H1 (cell line): ENCODE data around the gene NPM1. TPM values are rescaled to one million over a fixed set of nuclear protein-coding genes. Genes with fewer than 3 reads are reported as not detected.

ENCODE experiments used
- CTCF ChIA-PET: fragments of 300-600 bp; sonication (Branson Sonifier 250); formaldehyde crosslinking; loops from one replicate; lab custom pipeline; 2021; ENCODE audit not compliant: partially characterized antibody; lab: Charles Lee
- POLR2A ChIA-PET: fragments of 300-600 bp; sonication (Branson Sonifier 250); formaldehyde crosslinking; loops from one replicate; lab custom pipeline; 2021; ENCODE audit warnings: inconsistent platforms; ENCODE audit not compliant: partially characterized antibody; lab: Charles Lee
- DNase-seq, 2 experiments: peaks; one replicate each; pipeline versions ENCODE4 v3.0.0 to v3.0.0-alpha.2; 2010 to 2022; ENCODE audit warnings: low spot score in 2 of 2, low read depth in 1 of 2, mixed read lengths in 1 of 2
- FAIRE-seq: peaks from 2 replicates; lab custom pipeline; 2011; peaks lifted over from hg19 to GRCh38; lab: Jason Lieb, UNC
- H2AFZ ChIP-seq: 2 replicates; pipeline ENCODE4 v1.8.1; 2012; ENCODE audit warnings: low read length, inconsistent platforms
- H2AK5ac ChIP-seq: 2 replicates; pipeline ENCODE4 v1.6.1; 2013; ENCODE audit warnings: low read depth, low read length
- H2BK120ac ChIP-seq: replicated peaks from 2 replicates; pipeline ENCODE3; 2013; ENCODE audit warnings: low read depth, low read length, inconsistent platforms
- H2BK12ac ChIP-seq: 2 replicates; pipeline ENCODE4 v1.6.1; 2013; ENCODE audit warnings: low read depth, low read length
- H2BK15ac ChIP-seq: 2 replicates; pipeline ENCODE4 v1.6.1; 2013; ENCODE audit warnings: low read length
- H2BK20ac ChIP-seq: 2 replicates; pipeline ENCODE4 v1.6.1; 2013; ENCODE audit warnings: low read length
- H2BK5ac ChIP-seq: 2 replicates; pipeline ENCODE4 v1.6.1; 2013; ENCODE audit warnings: low read depth, low read length
- H3K14ac ChIP-seq: 2 replicates; pipeline ENCODE4 v1.6.1; 2013; ENCODE audit warnings: inconsistent platforms; ENCODE audit not compliant: insufficient read length
- H3K18ac ChIP-seq: 2 replicates; pipeline ENCODE4 v1.6.1; 2013; ENCODE audit warnings: low read length; ENCODE audit errors: extremely low read depth
- H3K23ac ChIP-seq: 2 replicates; pipeline ENCODE4 v1.6.1; 2013; ENCODE audit warnings: inconsistent platforms; ENCODE audit not compliant: insufficient read length
- H3K23me2 ChIP-seq: 2 replicates; pipeline ENCODE4 v1.6.1; 2013; ENCODE audit warnings: low read depth, low read length
- H3K27ac ChIP-seq: 2 replicates; pipeline ENCODE4 v1.6.1; 2011; ENCODE audit warnings: low read depth, low read length, inconsistent platforms
- H3K27me3 ChIP-seq, 4 experiments: replicated peaks in 1 of 4; 1 replicate in 1 of 4; 2 replicates in 3 of 4; pipeline versions ENCODE4 v1.6.1 to v1.8.1; 2011 to 2013; ENCODE audit warnings: low read length in 3 of 4, mild to moderate bottlenecking in 3 of 4, inconsistent platforms in 2 of 4, mixed read lengths in 2 of 4, moderate library complexity in 1 of 4; ENCODE audit not compliant: control insufficient read depth in 3 of 4, insufficient read depth in 3 of 4; ENCODE audit errors: extremely low read depth in 1 of 4
- H3K36me3 ChIP-seq, 4 experiments: 2 replicates each; pipeline versions ENCODE4 v1.6.1 to v1.8.1; 2011 to 2013; ENCODE audit warnings: mild to moderate bottlenecking in 4 of 4, low read length in 3 of 4, moderate library complexity in 2 of 4, control low read depth in 1 of 4, inconsistent platforms in 1 of 4; ENCODE audit not compliant: insufficient read depth in 4 of 4, control insufficient read depth in 2 of 4
- H3K4ac ChIP-seq: replicated peaks from 2 replicates; pipeline ENCODE3; 2013; ENCODE audit warnings: low read length, low read depth, mixed read lengths, inconsistent platforms; ENCODE audit not compliant: insufficient read length
- H3K4me1 ChIP-seq, 4 experiments: replicated peaks in 1 of 4; 1 replicate in 1 of 4; 2 replicates in 3 of 4; pipeline versions ENCODE4 v1.6.1 to v1.8.1; 2011 to 2013; ENCODE audit warnings: low read length in 3 of 4, inconsistent platforms in 2 of 4, mixed read lengths in 1 of 4; ENCODE audit not compliant: insufficient read depth in 4 of 4, control insufficient read depth in 3 of 4
- H3K4me2 ChIP-seq, 2 experiments: 2 replicates each; pipeline versions ENCODE4 v1.6.1 to v1.8.1; 2011 to 2013; ENCODE audit warnings: low read depth in 2 of 2, low read length in 2 of 2, control low read depth in 1 of 2, inconsistent platforms in 1 of 2, mild to moderate bottlenecking in 1 of 2; ENCODE audit not compliant: insufficient read depth in 1 of 2
- H3K4me3 ChIP-seq, 4 experiments: fragments of 200-600, 300-600 bp in 1 of 4; sonication (generic), shearing (Covaris generic), sonication (Bioruptor Twin) in 1 of 4; 2 replicates each; pipeline versions ENCODE4 v1.5.1 to v1.8.1; 2011 to 2016; ENCODE audit warnings: low read length in 4 of 4, low read depth in 3 of 4, control low read depth in 2 of 4, inconsistent platforms in 2 of 4, mild to moderate bottlenecking in 2 of 4, mixed read lengths in 1 of 4, moderate library complexity in 1 of 4; ENCODE audit not compliant: insufficient read depth in 2 of 4; ENCODE audit errors: extremely low read depth in 1 of 4
- H3K56ac ChIP-seq: replicated peaks from 2 replicates; pipeline ENCODE3; 2013; ENCODE audit warnings: low read depth, mild to moderate bottlenecking, mixed read lengths, low read length, inconsistent platforms; ENCODE audit not compliant: insufficient read length
- H3K79me1 ChIP-seq: 2 replicates; pipeline ENCODE4 v1.6.1; 2013; ENCODE audit warnings: low read depth, low read length, control low read depth
- H3K79me2 ChIP-seq, 2 experiments: 2 replicates each; pipeline versions ENCODE4 v1.6.1 to v1.8.1; 2012 to 2013; ENCODE audit warnings: low read length in 2 of 2, mild to moderate bottlenecking in 2 of 2, inconsistent platforms in 1 of 2; ENCODE audit not compliant: insufficient read depth in 2 of 2, control insufficient read depth in 1 of 2
- H3K9ac ChIP-seq, 4 experiments: replicated peaks in 1 of 4; 1 replicate in 1 of 4; 2 replicates in 3 of 4; pipeline versions ENCODE4 v1.6.1 to v1.8.1; 2011 to 2013; ENCODE audit warnings: low read depth in 3 of 4, low read length in 3 of 4, control low read depth in 2 of 4, mild to moderate bottlenecking in 2 of 4, moderate library complexity in 2 of 4, inconsistent platforms in 1 of 4; ENCODE audit errors: extremely low read depth in 1 of 4
- H3K9me3 ChIP-seq, 2 experiments: 2 replicates each; pipeline versions ENCODE4 v1.6.1 to v1.8.1; 2012 to 2013; ENCODE audit warnings: mild to moderate bottlenecking in 2 of 2, moderate library complexity in 2 of 2, control low read depth in 1 of 2, inconsistent platforms in 1 of 2, low read depth in 1 of 2, low read length in 1 of 2, mixed read lengths in 1 of 2; ENCODE audit not compliant: insufficient read depth in 2 of 2
- H4K20me1 ChIP-seq, 2 experiments: replicated peaks in 1 of 2; 2 replicates each; pipeline versions ENCODE3 to v1.8.1; 2011 to 2013; ENCODE audit warnings: inconsistent platforms in 2 of 2, low read length in 2 of 2, mild to moderate bottlenecking in 1 of 2; ENCODE audit not compliant: insufficient read depth in 2 of 2, control insufficient read depth in 1 of 2
- H4K5ac ChIP-seq: 2 replicates; pipeline ENCODE4 v1.6.1; 2013; ENCODE audit warnings: low read length, low read depth, mixed read lengths, inconsistent platforms; ENCODE audit not compliant: insufficient read length
- H4K8ac ChIP-seq: 2 replicates; pipeline ENCODE4 v1.8.0; 2013; ENCODE audit warnings: mild to moderate bottlenecking, moderate library complexity, low read length, inconsistent platforms; ENCODE audit not compliant: insufficient read depth; ENCODE audit errors: extremely low read depth
- H4K91ac ChIP-seq: replicated peaks from 2 replicates; pipeline ENCODE3; 2013; ENCODE audit warnings: low read length, mixed read lengths, inconsistent platforms; ENCODE audit not compliant: insufficient read length
- BACH1 ChIP-seq: IDR thresholded peaks from 2 replicates; pipeline ENCODE4 v1.6.1; 2012; ENCODE audit warnings: low read length, improper control_type of control experiment
- GTF2F1 ChIP-seq: IDR thresholded peaks from 2 replicates; pipeline ENCODE4 v1.6.1; 2012; ENCODE audit warnings: low read depth, low read length, improper control_type of control experiment, borderline replicate concordance
- RAD21 ChIP-seq, 2 experiments: IDR thresholded peaks in 1 of 2; conservative IDR thresholded peaks in 1 of 2; 2 replicates each; pipeline ENCODE4 v1.6.1; 2011; ENCODE audit warnings: low read depth in 2 of 2, low read length in 2 of 2, improper control_type of control experiment in 1 of 2, inconsistent platforms in 1 of 2, mild to moderate bottlenecking in 1 of 2, moderate library complexity in 1 of 2
- YY1 ChIP-seq: IDR thresholded peaks from 2 replicates; pipeline ENCODE4 v1.6.1; 2011; ENCODE audit warnings: low read depth, mild to moderate bottlenecking, low read length
- ZNF274 ChIP-seq: IDR thresholded peaks from 2 replicates; pipeline ENCODE4 v1.7.0; 2012; ENCODE audit warnings: low read length, borderline replicate concordance; ENCODE audit errors: extremely low read depth
- WGBS, 2 experiments: shearing (Covaris generic) in 1 of 2; methylation state at CpG; one replicate each; pipeline versions ENCODE4 v1.1.6 to v1.1.7; 2013 to 2015; ENCODE audit warnings: low lambda C conversion rate in 2 of 2, mixed read lengths in 2 of 2, inconsistent platforms in 1 of 2, low coverage in 1 of 2, missing lambda C conversion rate in 1 of 2; ENCODE audit not compliant: insufficient replicate concordance in 2 of 2, insufficient coverage in 1 of 2, insufficient read length in 1 of 2; ENCODE audit errors: extremely low coverage in 1 of 2, missing lambda C conversion rate in 1 of 2; 5-methylcytosine and 5-hydroxymethylcytosine counted together
- long read RNA-seq, 2 experiments: library from RNA in 1 of 2; library from capped mRNA in 1 of 2; stranded (forward); transcript quantifications; one replicate each; pipeline ENCODE4 v2.0.0, GENCODE V29; 2021; ENCODE audit warnings: inconsistent platforms in 1 of 2
- polyA minus RNA-seq, 3 experiments: library from RNA; depleted of rRNA, polyadenylated mRNA; stranded (reverse); fragments of >200 nt; gene quantifications; 1 replicate in 2 of 3; 2 replicates in 1 of 3; pipeline ENCODE4 v1.2.3, GENCODE V29; 2011
- polyA plus RNA-seq, 7 experiments: library from polyadenylated mRNA; depleted of rRNA in 3 of 7; stranded (reverse) in 5 of 7; unstranded in 2 of 7; fragments of >200 nt in 5 of 7; fragments of 200-250 nt in 2 of 7; gene quantifications; 1 replicate in 5 of 7; 2 replicates in 1 of 7; 4 replicates in 1 of 7; pipeline versions ENCODE4 v1.2.1 to v1.2.3, GENCODE V29; 2011 to 2013; ENCODE audit warnings: missing spikeins in 2 of 7, mixed read lengths in 2 of 7
- total RNA-seq: library from RNA; stranded (reverse); fragmentation: NEBNext Ultra II Directional; extraction: Animal tissue kit (Norgen Biotek cat#: 25700); gene quantifications from 2 replicates; pipeline ENCODE4 v1.2.1, GENCODE V29; 2021

Gene NPM1, protein sequence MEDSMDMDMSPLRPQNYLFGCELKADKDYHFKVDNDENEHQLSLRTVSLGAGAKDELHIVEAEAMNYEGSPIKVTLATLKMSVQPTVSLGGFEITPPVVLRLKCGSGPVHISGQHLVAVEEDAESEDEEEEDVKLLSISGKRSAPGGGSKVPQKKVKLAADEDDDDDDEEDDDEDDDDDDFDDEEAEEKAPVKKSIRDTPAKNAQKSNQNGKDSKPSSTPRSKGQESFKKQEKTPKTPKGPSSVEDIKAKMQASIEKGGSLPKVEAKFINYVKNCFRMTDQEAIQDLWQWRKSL
- total RNA-seq = 4,042 and 4,211 TPM in 2 replicates
- polyA plus RNA-seq (2011; rRNA removed) = 2,182 and 2,865 TPM in 2 replicates
- 2,969 TPM for polyA plus RNA-seq (2011; cell fraction: cytosol; rRNA removed)
- 1,346 TPM for polyA plus RNA-seq (2011; cell fraction: nucleus; rRNA removed)
- 3,982 to 7,380 TPM (median 6,139 TPM) in 4 replicates for polyA plus RNA-seq (2012, experiment 1 of 2)
- polyA plus RNA-seq (2012, experiment 2 of 2) = 312 TPM
- polyA plus RNA-seq (2013, experiment 1 of 2) = 3,410 TPM
- polyA plus RNA-seq (2013, experiment 2 of 2) = 3,424 TPM
- polyA minus RNA-seq (2011; rRNA and poly(A)+ RNA removed) = 2,157 and 2,667 TPM in 2 replicates
- 5,713 TPM for polyA minus RNA-seq (2011; cell fraction: cytosol; rRNA and poly(A)+ RNA removed)
- polyA minus RNA-seq (2011; cell fraction: nucleus; rRNA and poly(A)+ RNA removed) = 2,033 TPM
- long read RNA-seq, experiment 1, transcript NPM1-212 (2 exons, 640 nt) = minor isoform, 36 of 2,806 reads
- long read RNA-seq, experiment 1, transcript NPM1-202 (10 exons, 1,237 nt) = minor isoform, 30 of 2,806 reads
- long read RNA-seq, experiment 1, transcript NPM1-203 (10 exons, 1,598 nt) = minor isoform, 68 of 2,806 reads
- long read RNA-seq, experiment 1, transcript NPM1-201 (11 exons, 1,758 nt) = major isoform, 1,023 of 2,806 reads
- long read RNA-seq, experiment 1, partial matches to known transcripts = 1,455 of 2,806 reads
- long read RNA-seq, experiment 1, other reads (novel, unspliced or antisense) = 172 of 2,806 reads
- long read RNA-seq, experiment 2, transcript NPM1-202 (10 exons, 1,237 nt) = minor isoform, 241 of 10,112 reads
- long read RNA-seq, experiment 2, transcript NPM1-201 (11 exons, 1,758 nt) = major isoform, 8,185 of 10,112 reads
- long read RNA-seq, experiment 2, transcript NPM1-205 (5 exons, 670 nt) = minor isoform, 5 of 10,112 reads
- long read RNA-seq, experiment 2, transcript NPM1-203 (10 exons, 1,598 nt) = minor isoform, 641 of 10,112 reads
- long read RNA-seq, experiment 2, partial matches to known transcripts = 809 of 10,112 reads
- long read RNA-seq, experiment 2, other reads (novel, unspliced or antisense) = 230 of 10,112 reads

DNA sequence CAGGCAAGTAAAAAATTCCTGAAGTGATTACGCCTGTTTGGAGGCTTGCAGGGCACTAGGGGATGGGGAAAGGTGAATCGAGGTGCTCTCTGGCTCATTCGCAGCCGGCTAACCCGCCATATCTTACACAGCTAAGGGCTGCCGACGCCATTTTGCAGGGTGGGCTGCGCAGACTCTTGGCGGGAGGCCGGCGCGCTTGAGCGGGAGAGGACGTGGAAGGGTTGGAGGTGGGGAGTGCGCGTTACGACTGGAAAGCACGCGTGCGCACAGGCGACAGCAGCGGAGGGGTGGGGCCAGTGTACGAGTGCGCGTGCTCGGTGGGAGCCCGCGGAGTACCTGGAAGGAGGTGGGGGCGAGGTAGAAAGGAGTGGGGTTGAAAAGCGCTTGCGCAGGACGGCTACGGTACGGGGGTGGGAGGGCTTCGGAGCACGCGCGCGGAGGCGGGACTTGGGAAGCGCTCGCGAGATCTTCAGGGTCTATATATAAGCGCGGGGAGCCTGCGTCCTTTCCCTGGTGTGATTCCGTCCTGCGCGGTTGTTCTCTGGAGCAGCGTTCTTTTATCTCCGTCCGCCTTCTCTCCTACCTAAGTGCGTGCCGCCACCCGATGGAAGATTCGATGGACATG, at the start of gene NPM1:
TSS of gene NPM1 (plus strand) at position 505 of the 625 bp plus-strand sequence. CDS start at position 605, 100 bp downstream.
- Histone ChIP-seq H4K20me1 (peaks cover 34 to 36% of the 10 kb centered on the region in 2 experiments), H2BK12ac (peak within 1 kb of the TSS; percentile 27; the same call in 1 of the 2 replicates), H4K5ac (peak within 1 kb of the TSS; percentile 95), H3K23me2 (peaks cover 2% of the 10 kb centered on the region; the same call in 1 of the 2 replicates), H3K14ac (no peak within 1 kb of the TSS), H2BK120ac (no peak within 1 kb of the TSS), H4K91ac (peak within 1 kb of the TSS; percentile 98), H3K4ac (peak within 1 kb of the TSS; percentile 94), H2AK5ac (peak within 1 kb of the TSS; percentile 89; the same call in 1 of the 2 replicates), H3K4me1 (peaks cover 3 to 13% (median 5%) of the 10 kb centered on the region in 4 experiments; a peak in 6 of 7 replicates), H3K27me3 (no peaks in the 10 kb centered on the region), H3K23ac (no peak within 1 kb of the TSS), H3K79me1 (no peaks in the 10 kb centered on the region), H4K8ac (peak within 1 kb of the TSS; percentile 100), H3K4me3 (peak within 1 kb of the TSS; percentile 89 to 97 (median 92)), H2AFZ (peak within 1 kb of the TSS; percentile 41; the same call in 1 of the 2 replicates), H3K36me3 (peaks cover 13 to 40% (median 32%) of the 10 kb centered on the region in 4 experiments), H2BK5ac (peak within 1 kb of the TSS; percentile 75), H3K27ac (peak within 1 kb of the TSS; percentile 96), H3K79me2 (peaks cover 47 to 56% of the 10 kb centered on the region in 2 experiments), H2BK15ac (no peak within 1 kb of the TSS), H2BK20ac (no peak within 1 kb of the TSS), H3K56ac (peak within 1 kb of the TSS; percentile 96), H3K4me2 (peak within 1 kb of the TSS; percentile 76 to 89), H3K9me3 (no peaks in the 10 kb centered on the region), H3K9ac (peak within 1 kb of the TSS; percentile 95 to 99 (median 99)), H3K18ac (peak within 1 kb of the TSS; percentile 95)
- WGBS, 2 experiments = 1% methylated on average over 46 of the region's 56 CpGs; no CpG with 5 or more reads in 1 of the 2 experiments
- CTCF ChIA-PET = interaction anchor here (0.9 to 1.6 kb wide), 2 partner anchors 12 to 22 kb away, joined by 3 to 5 read pairs; no protein-coding TSS in a partner anchor
- peak; percentile 95 to 99 for DNase-seq
- POLR2A ChIA-PET = interaction anchor here (0.7 to 20.7 kb wide), 42 partner anchors 11 to 756 kb away, joined by 3 to 626 read pairs (median 3); partner anchors contain the start of genes FBXW11, FGF18 and TLX3
- FAIRE-seq = peak; percentile 48
- TF ChIP-seq YY1 (peak; percentile 97), BACH1 (peak; percentile 85), GTF2F1 (peak; percentile 94), RAD21 (IDR thresholded peaks at IDR 0.05 in 1 of 2, conservative IDR thresholded peaks at IDR 0.05 in 1 of 2; ENCODE audit: low read depth in 2 of 2, low read length in 2 of 2) (no peak), ZNF274 (no peak)
